ENCODE data around the gene AFM.
"Not testable (repeated sequence)": the region's sequence is repeated elsewhere in the genome, so short reads cannot be mapped to it uniquely, and the experiment has no call there.

The AFM gene

GRCh38 chr4:73518340-73518739 is 36.8 kb downstream of the AFM start:
- DNase-seq = no peak

- no peak for DNase-seq
Observed at GRCh38 chr4:73520821-73521220, 39.3 kb downstream of the AFM start.

- DNase-seq = no peak
Observed at GRCh38 chr4:73523126-73523525, 41.6 kb downstream of the AFM start.

GRCh38 chr4:73525611-73526010 is 44.1 kb downstream of the AFM start:
- DNase-seq = no peak

- DNase-seq = no peak
Observed at GRCh38 chr4:73527196-73527595, 45.7 kb downstream of the AFM start.

GRCh38 chr4:73528171-73528570 is 46.6 kb downstream of the AFM start:
- no peak for DNase-seq

- DNase-seq = no peak
Observed at GRCh38 chr4:73533515-73534422, 52.2 kb downstream of the AFM start.

- no peak for DNase-seq
Observed at GRCh38 chr4:73538162-73538561, 56.6 kb downstream of the AFM start.

GRCh38 chr4:73539386-73539785 is 57.8 kb downstream of the AFM start:
- DNase-seq = no peak

GRCh38 chr4:73540826-73541225 is 59.3 kb downstream of the AFM start:
- no peak for DNase-seq

GRCh38 chr4:73541251-73541650 is 59.7 kb downstream of the AFM start:
- no peak for DNase-seq

GRCh38 chr4:73544620-73545019 is 63.1 kb downstream of the AFM start:
- DNase-seq = no peak

- DNase-seq = not testable (repeated sequence)
Observed at GRCh38 chr4:73550865-73551264, 69.3 kb downstream of the AFM start.
